DOHH2 (cell line): ENCODE data around the gene FOXI1.

Source experiments
- H3F3A ChIP-seq: fragments of 200-600 bp; sonication (generic), shearing (Covaris generic); 2 replicates; pipeline ENCODE4 v1.6.0; 2016; ENCODE audit warnings: antibody characterized with exemption, mild to moderate bottlenecking; ENCODE audit not compliant: control insufficient read depth, insufficient read depth
- H3K27ac ChIP-seq: fragments of 200-600 bp; sonication (generic); 2 replicates; pipeline ENCODE4 v1.5.1; 2014; ENCODE audit warnings: low read depth, mild to moderate bottlenecking, low read length, moderate library complexity
- H3K27me3 ChIP-seq: fragments of 200-600 bp; sonication (generic); 2 replicates; pipeline ENCODE4 v1.6.1; 2014; ENCODE audit warnings: mild to moderate bottlenecking, low read length, mixed read lengths; ENCODE audit not compliant: control insufficient read depth
- H3K36me3 ChIP-seq: fragments of 200-600 bp; sonication (generic); 2 replicates; pipeline ENCODE4 v1.6.1; 2014; ENCODE audit warnings: mild to moderate bottlenecking, low read length, moderate library complexity, mixed read lengths; ENCODE audit not compliant: control insufficient read depth
- H3K4me1 ChIP-seq: fragments of 200-600 bp; sonication (generic); 2 replicates; pipeline ENCODE4 v1.6.1; 2014; ENCODE audit warnings: mild to moderate bottlenecking, low read length, mixed read lengths; ENCODE audit not compliant: control insufficient read depth
- H3K4me2 ChIP-seq: fragments of 200-600 bp; sonication (generic); 2 replicates; pipeline ENCODE4 v1.6.0; 2014; ENCODE audit warnings: mild to moderate bottlenecking, low read length, moderate library complexity
- H3K4me3 ChIP-seq: fragments of 200-600 bp; sonication (generic); 2 replicates; pipeline ENCODE4 v1.5.1; 2014; ENCODE audit warnings: mild to moderate bottlenecking, low read length, mixed read lengths
- H3K79me2 ChIP-seq: fragments of 200-600 bp; sonication (generic); 2 replicates; pipeline ENCODE4 v1.6.1; 2014; ENCODE audit warnings: mild to moderate bottlenecking, low read length, mixed read lengths; ENCODE audit not compliant: control insufficient read depth
- H3K9me2 ChIP-seq: fragments of 200-600 bp; sonication (generic); replicated peaks from 2 replicates; pipeline ENCODE4 v1.6.1; 2014; ENCODE audit warnings: mild to moderate bottlenecking, low read length, mixed read lengths; ENCODE audit not compliant: control insufficient read depth
- H3K9me3 ChIP-seq: fragments of 200-600 bp; sonication (generic); 2 replicates; pipeline ENCODE4 v1.6.1; 2014; ENCODE audit warnings: antibody characterized with exemption, low read length, mixed read lengths; ENCODE audit not compliant: control insufficient read depth, insufficient read depth
- H4K20me1 ChIP-seq: fragments of 200-600 bp; sonication (generic); 2 replicates; pipeline ENCODE4 v1.6.0; 2014; ENCODE audit warnings: low read depth, mild to moderate bottlenecking, antibody characterized with exemption, low read length, moderate library complexity; ENCODE audit not compliant: control insufficient read depth, insufficient read depth
- EZH2phosphoT487 ChIP-seq: fragments of 200-600 bp; sonication (generic); IDR thresholded peaks from 2 replicates; pipeline ENCODE4 v1.6.1; 2017; ENCODE audit warnings: borderline replicate concordance, mild to moderate bottlenecking, antibody characterized with exemption, low read length, moderate library complexity, mixed read lengths
- TF ChIP-seq, protein P1 (sequence below): fragments of 200-600 bp; sonication (generic); IDR thresholded peaks from one replicate; pipeline ENCODE4 v1.5.1; 2014; ENCODE audit warnings: antibody characterized with exemption, mild to moderate bottlenecking, low read depth, low read length; ENCODE audit not compliant: poor library complexity, severe bottlenecking

The FOXI1 gene

DNA sequence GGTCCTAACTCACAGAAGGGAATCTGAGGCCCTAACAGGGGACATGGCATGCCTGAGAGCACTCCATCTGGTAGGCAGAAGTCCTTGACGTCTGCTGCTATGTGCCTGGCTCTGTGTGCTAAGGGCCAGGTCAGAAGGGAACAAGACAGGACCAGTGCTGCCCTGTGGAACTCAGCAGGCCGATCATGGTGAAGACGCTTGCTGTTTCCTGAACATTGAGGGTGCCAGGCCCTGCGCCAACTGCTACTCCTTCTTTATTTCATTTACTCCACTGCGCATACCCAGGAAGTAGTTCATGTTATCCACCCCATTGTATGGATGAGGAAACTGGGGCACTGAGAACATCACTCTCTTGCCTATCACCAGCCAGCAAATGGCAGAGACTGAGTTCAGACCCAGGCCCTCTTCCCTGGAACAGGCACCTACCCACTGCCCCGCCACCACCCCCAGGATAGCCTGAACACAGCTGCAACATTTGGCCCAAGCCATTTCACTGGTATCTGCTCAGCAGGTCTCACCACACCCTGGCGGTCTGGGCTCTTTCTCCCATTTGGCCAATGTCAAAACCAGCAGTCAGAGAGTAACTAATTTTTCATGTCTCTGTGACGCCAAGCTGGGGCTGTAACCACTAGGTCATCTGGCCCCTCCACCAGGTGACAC, 24.8 kb upstream of the FOXI1 start:
- TF ChIP-seq EZH2phosphoT487 = no peak
- TF ChIP-seq, protein P1, sequence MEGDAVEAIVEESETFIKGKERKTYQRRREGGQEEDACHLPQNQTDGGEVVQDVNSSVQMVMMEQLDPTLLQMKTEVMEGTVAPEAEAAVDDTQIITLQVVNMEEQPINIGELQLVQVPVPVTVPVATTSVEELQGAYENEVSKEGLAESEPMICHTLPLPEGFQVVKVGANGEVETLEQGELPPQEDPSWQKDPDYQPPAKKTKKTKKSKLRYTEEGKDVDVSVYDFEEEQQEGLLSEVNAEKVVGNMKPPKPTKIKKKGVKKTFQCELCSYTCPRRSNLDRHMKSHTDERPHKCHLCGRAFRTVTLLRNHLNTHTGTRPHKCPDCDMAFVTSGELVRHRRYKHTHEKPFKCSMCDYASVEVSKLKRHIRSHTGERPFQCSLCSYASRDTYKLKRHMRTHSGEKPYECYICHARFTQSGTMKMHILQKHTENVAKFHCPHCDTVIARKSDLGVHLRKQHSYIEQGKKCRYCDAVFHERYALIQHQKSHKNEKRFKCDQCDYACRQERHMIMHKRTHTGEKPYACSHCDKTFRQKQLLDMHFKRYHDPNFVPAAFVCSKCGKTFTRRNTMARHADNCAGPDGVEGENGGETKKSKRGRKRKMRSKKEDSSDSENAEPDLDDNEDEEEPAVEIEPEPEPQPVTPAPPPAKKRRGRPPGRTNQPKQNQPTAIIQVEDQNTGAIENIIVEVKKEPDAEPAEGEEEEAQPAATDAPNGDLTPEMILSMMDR = no peak
- H3K9me3 ChIP-seq = no peaks in the 10 kb centered on the region

DNA sequence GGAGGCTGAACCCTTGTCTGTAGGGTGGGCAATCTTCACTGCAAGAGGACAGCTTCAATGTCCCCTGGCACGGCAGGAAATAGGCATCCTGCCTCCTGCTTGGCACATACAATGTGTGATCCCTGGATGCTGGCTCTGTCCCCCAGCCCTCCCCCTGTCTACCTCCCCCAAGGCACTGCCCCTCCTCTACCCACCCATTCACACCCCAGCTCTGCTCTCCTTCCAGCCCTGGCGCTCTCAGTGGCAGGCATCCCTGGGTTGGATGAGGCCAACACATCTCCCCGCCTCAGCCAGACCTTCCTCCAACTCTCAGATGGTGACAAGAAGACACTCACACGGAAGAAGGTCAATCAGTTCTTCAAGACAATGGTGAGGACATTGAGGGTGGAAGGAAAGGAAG, 24.1 kb upstream of the FOXI1 start:
- Histone ChIP-seq H3F3A (no peaks in the 10 kb centered on the region), H3K79me2 (no peaks in the 10 kb centered on the region), H3K9me3 (no peaks in the 10 kb centered on the region), H3K27me3 (no peaks in the 10 kb centered on the region), H3K27ac (no peak overlapping the region), H3K9me2 (no peaks in the 10 kb centered on the region), H3K4me3 (no peak overlapping the region), H3K4me1 (no peaks in the 10 kb centered on the region), H3K36me3 (peaks cover 85% of the 10 kb centered on the region), H4K20me1 (no peaks in the 10 kb centered on the region), H3K4me2 (no peak overlapping the region)
- TF ChIP-seq EZH2phosphoT487 = no peak
- TF ChIP-seq, protein P1 = no peak

More for the DNA sequence above, 24.8 kb upstream of the FOXI1 start:
- Histone ChIP-seq H3K79me2 (no peaks in the 10 kb centered on the region), H4K20me1 (no peaks in the 10 kb centered on the region), H3K4me1 (no peaks in the 10 kb centered on the region), H3K36me3 (peaks cover 88% of the 10 kb centered on the region), H3K9me2 (no peaks in the 10 kb centered on the region), H3K27me3 (no peaks in the 10 kb centered on the region), H3K4me2 (no peak overlapping the region), H3F3A (no peaks in the 10 kb centered on the region), H3K4me3 (no peak overlapping the region), H3K27ac (no peak overlapping the region)

GRCh38 chr5:170082701-170083100, 23.0 kb upstream of the FOXI1 start:
- Histone ChIP-seq H3F3A (no peaks in the 10 kb centered on the region), H4K20me1 (no peaks in the 10 kb centered on the region), H3K9me3 (no peaks in the 10 kb centered on the region), H3K4me2 (no peak overlapping the region), H3K36me3 (peaks cover 76% of the 10 kb centered on the region), H3K9me2 (no peaks in the 10 kb centered on the region), H3K79me2 (no peaks in the 10 kb centered on the region), H3K4me1 (no peaks in the 10 kb centered on the region), H3K27me3 (no peaks in the 10 kb centered on the region), H3K4me3 (no peak overlapping the region), H3K27ac (no peak overlapping the region)
- TF ChIP-seq, protein P1 = no peak
- no peak for TF ChIP-seq EZH2phosphoT487
